Measurements from ENCODE around the gene IMPA2. TPM values are rescaled to one million over a fixed set of nuclear protein-coding genes. Genes with fewer than 3 reads are reported as not detected.

Gene IMPA2
- total and polyA plus RNA-seq, 10 of the 15 experiments (the other 5 are each of a cell fraction or from before 2014, with no cell fraction given), result 0.24 to 21.0 (median 11.4) TPM

GRCh38 chr18:12053289-12053688 lies 72.0 kb downstream of the IMPA2 start:
- Histone ChIP-seq H2AFZ (ENCODE audit: control insufficient read depth, low read depth, low read length) (no peak overlapping the region), H3K9me3 (replicated peaks; ENCODE audit: control insufficient read depth, insufficient read depth, low read length) (no peaks in the 10 kb centered on the region), H3K79me2 (ENCODE audit: control insufficient read depth, insufficient read depth, low read length) (no peaks in the 10 kb centered on the region), H3K4me3 (no peak overlapping the region), H3K4me2 (ENCODE audit: control insufficient read depth, insufficient read depth) (0 out of 2 replicates have a peak overlapping the region, but pooled peaks have one; percentile 27), H4K20me1 (ENCODE audit: control insufficient read depth, insufficient read depth) (no peaks in the 10 kb centered on the region), H3K27ac (ENCODE audit: control insufficient read depth, insufficient read depth) (no peak overlapping the region; the same call in 1 of the 2 replicates), H3K4me1 (ENCODE audit: control insufficient read depth, insufficient read depth, low read length) (peaks cover 32% of the 10 kb centered on the region), H3K36me3 (ENCODE audit: control insufficient read depth in 2 of 2, insufficient read depth in 2 of 2, low read length in 1 of 2) (no peaks in the 10 kb centered on the region), H3K27me3 (replicated peaks in 1 of 2; ENCODE audit: control insufficient read depth in 2 of 2, insufficient read depth in 2 of 2, low read length in 1 of 2) (no peaks in the 10 kb centered on the region), H3K9ac (ENCODE audit: control insufficient read depth, insufficient read depth, low read length) (no peak overlapping the region)
- WGBS (ENCODE audit: insufficient coverage, insufficient replicate concordance, low lambda C conversion rate, missing lambda C conversion rate), result 0% methylated on average over 2 of the region's 2 CpGs
- intact Hi-C loops (cut with micrococcal nuclease; ENCODE audit: unreplicated experiment), result no loop called here
- DNase-seq (ENCODE audit: low read depth, low spot score) (no peak), ATAC-seq (peak; percentile 36; the same call in 2 of the 3 replicates), FAIRE-seq (peak; percentile 72)
- 0 out of 2 replicates have a peak, but pooled peaks have one; percentile 21 for TF ChIP-seq JUNB (IDR thresholded peaks at IDR 0.05)
- 0 out of 2 replicates have a peak, but pooled peaks have one; percentile 41 for TF ChIP-seq TCF12 (IDR thresholded peaks at IDR 0.05; ENCODE audit: low read depth, low read length)
- TF ChIP-seq TCF3 (IDR thresholded peaks at IDR 0.05; ENCODE audit: borderline replicate concordance, insufficient read depth, low read depth, low read length), result peak; percentile 74; the same call in 1 of the 2 replicates
- no peak for TF ChIP-seq FOS (IDR thresholded peaks at IDR 0.05; ENCODE audit: borderline replicate concordance, extremely low read depth, insufficient read length)
- in situ Hi-C loops (cut with MboI), result no loop called here
- RAD21 ChIA-PET (ENCODE audit: unreplicated experiment), result interaction anchor here (0.5 kb wide), 1 partner anchor 218 kb away, joined by 3 read pairs; no protein-coding TSS in a partner anchor
- CTCF ChIA-PET, result no interaction called here
- SMC1A ChIA-PET (ENCODE audit: uncharacterized antibody, unreplicated experiment), result no interaction called here
- BruUV-seq (replicated peaks), result no TSS peak
- POLR2A ChIA-PET, result no interaction called here

GRCh38 chr18:12056034-12056883 lies 75.0 kb downstream of the IMPA2 start:
- BruUV-seq (replicated peaks), result no TSS peak
- DNase-seq (ENCODE audit: low read depth, low spot score) (no peak), ATAC-seq (no peak), FAIRE-seq (no peak)
- SMC1A ChIA-PET (ENCODE audit: uncharacterized antibody, unreplicated experiment), result no interaction called here
- RAD21 ChIA-PET (ENCODE audit: unreplicated experiment), result no interaction called here
- Histone ChIP-seq H3K4me3 (no peak overlapping the region), H3K36me3 (ENCODE audit: control insufficient read depth in 2 of 2, insufficient read depth in 2 of 2, low read length in 1 of 2) (no peaks in the 10 kb centered on the region), H3K9ac (ENCODE audit: control insufficient read depth, insufficient read depth, low read length) (no peak overlapping the region), H3K79me2 (ENCODE audit: control insufficient read depth, insufficient read depth, low read length) (no peaks in the 10 kb centered on the region), H3K4me2 (ENCODE audit: control insufficient read depth, insufficient read depth) (no peak overlapping the region), H3K4me1 (ENCODE audit: control insufficient read depth, insufficient read depth, low read length) (peaks cover 5% of the 10 kb centered on the region; the same call in 1 of the 2 replicates), H2AFZ (ENCODE audit: control insufficient read depth, low read depth, low read length) (no peak overlapping the region), H3K27me3 (replicated peaks in 1 of 2; ENCODE audit: control insufficient read depth in 2 of 2, insufficient read depth in 2 of 2, low read length in 1 of 2) (no peaks in the 10 kb centered on the region), H4K20me1 (ENCODE audit: control insufficient read depth, insufficient read depth) (no peaks in the 10 kb centered on the region), H3K9me3 (replicated peaks; ENCODE audit: control insufficient read depth, insufficient read depth, low read length) (no peaks in the 10 kb centered on the region), H3K27ac (ENCODE audit: control insufficient read depth, insufficient read depth) (no peak overlapping the region)
- intact Hi-C loops (cut with micrococcal nuclease; ENCODE audit: unreplicated experiment), result no loop called here
- POLR2A ChIA-PET, result interaction anchor here (0.5 to 0.8 kb wide), 2 partner anchors 171 to 397 kb away, joined by 3 to 4 read pairs; no protein-coding TSS in a partner anchor
- 56% methylated on average over 13 of the region's 14 CpGs for WGBS (ENCODE audit: insufficient coverage, insufficient replicate concordance, low lambda C conversion rate, missing lambda C conversion rate)
- in situ Hi-C loops (cut with MboI), result no loop called here
- CTCF ChIA-PET, result no interaction called here
- TF ChIP-seq SP1 (IDR thresholded peaks at IDR 0.05; ENCODE audit: low read depth, low read length), result no peak
- TF ChIP-seq JUNB (IDR thresholded peaks at IDR 0.05), result no peak
- TF ChIP-seq SREBF1 (IDR thresholded peaks at IDR 0.05; ENCODE audit: low read length), result no peak
- no peak for TF ChIP-seq NFIC (IDR thresholded peaks at IDR 0.05; ENCODE audit: low read depth, low read length)
- no peak for TF ChIP-seq SIX5 (IDR thresholded peaks at IDR 0.05; ENCODE audit: low read depth, low read length, severe bottlenecking)
- no peak for TF ChIP-seq DPF2 (IDR thresholded peaks at IDR 0.05)
- TF ChIP-seq KDM1A (IDR thresholded peaks at IDR 0.05; ENCODE audit: borderline replicate concordance), result no peak
- no peak for TF ChIP-seq TCF3 (IDR thresholded peaks at IDR 0.05; ENCODE audit: borderline replicate concordance, insufficient read depth, low read depth, low read length)
- no peak for TF ChIP-seq IRF3 (IDR thresholded peaks at IDR 0.05)
- TF ChIP-seq SKIL (IDR thresholded peaks at IDR 0.05; ENCODE audit: low read depth, poor library complexity, severe bottlenecking), result no peak
- no peak for TF ChIP-seq IRF4 (IDR thresholded peaks at IDR 0.05; ENCODE audit: low read depth, low read length)
- no peak for TF ChIP-seq RCOR1 (conservative IDR thresholded peaks at IDR 0.05; ENCODE audit: low read depth, low read length)

All from GM12878 (cell line).